HPDE6-E6E7 (cell line): ENCODE data around the gene MYG1.

Experiments
- DNase-seq: peaks from one replicate; pipeline ENCODE4 v3.0.0; 2011; ENCODE audit warnings: missing footprints; ENCODE audit errors: extremely low spot score

The MYG1 gene

GRCh38 chr12:53299454-53300180 is at the start of gene MYG1:
TSS of gene MYG1 (plus strand) at chr12:53299695. CDS start at chr12:53299738, 43 bp downstream.
- peak; percentile 64 for DNase-seq

- peak; percentile 66 for DNase-seq
Observed at GRCh38 chr12:53251477-53252348, 47.8 kb upstream of the MYG1 start.

GRCh38 chr12:53252349-53252916 is 47.1 kb upstream of the MYG1 start:
- DNase-seq = peak; percentile 61

- DNase-seq = no peak
Observed at GRCh38 chr12:53253298-53253697, 46.2 kb upstream of the MYG1 start.

- DNase-seq = no peak
Observed at GRCh38 chr12:53254816-53255545, 44.5 kb upstream of the MYG1 start.

GRCh38 chr12:53255996-53256395 is 43.5 kb upstream of the MYG1 start:
- no peak for DNase-seq

- DNase-seq = no peak
Observed at GRCh38 chr12:53258541-53259539, 40.7 kb upstream of the MYG1 start.

GRCh38 chr12:53259891-53260290 is 39.6 kb upstream of the MYG1 start:
- DNase-seq = no peak

- no peak for DNase-seq
Observed at GRCh38 chr12:53265783-53266182, 33.7 kb upstream of the MYG1 start.

- no peak for DNase-seq
Observed at GRCh38 chr12:53267306-53267998, 32.0 kb upstream of the MYG1 start.

GRCh38 chr12:53267999-53268629 is 31.4 kb upstream of the MYG1 start, which contains the start of gene ESPL1:
TSS of gene ESPL1 (plus strand) at chr12:53268299. CDS start at chr12:53268767, 468 bp downstream.
- peak; percentile 82 for DNase-seq

- no peak for DNase-seq
Observed at GRCh38 chr12:53268630-53269562, 30.6 kb upstream of the MYG1 start.

GRCh38 chr12:53274445-53274844 is 25.1 kb upstream of the MYG1 start:
- no peak for DNase-seq

GRCh38 chr12:53276511-53276910 is 23.0 kb upstream of the MYG1 start:
- DNase-seq = no peak

- DNase-seq = no peak
Observed at GRCh38 chr12:53277981-53278380, 21.5 kb upstream of the MYG1 start.

GRCh38 chr12:53279283-53279869 is 20.1 kb upstream of the MYG1 start:
- DNase-seq = no peak

GRCh38 chr12:53279888-53280498 is 19.5 kb upstream of the MYG1 start:
- DNase-seq = no peak
